ENCODE data around the gene DES. TPM values are rescaled to one million over a fixed set of nuclear protein-coding genes. Genes with fewer than 3 reads are reported as not detected.
A peak's percentile ranks its signal among the peaks of the same experiment; 100 is the strongest.

DES gene
- total RNA-seq, 4 donors from 2014 or later, result 19,008 to 28,635 (median 23,575) TPM

DNA sequence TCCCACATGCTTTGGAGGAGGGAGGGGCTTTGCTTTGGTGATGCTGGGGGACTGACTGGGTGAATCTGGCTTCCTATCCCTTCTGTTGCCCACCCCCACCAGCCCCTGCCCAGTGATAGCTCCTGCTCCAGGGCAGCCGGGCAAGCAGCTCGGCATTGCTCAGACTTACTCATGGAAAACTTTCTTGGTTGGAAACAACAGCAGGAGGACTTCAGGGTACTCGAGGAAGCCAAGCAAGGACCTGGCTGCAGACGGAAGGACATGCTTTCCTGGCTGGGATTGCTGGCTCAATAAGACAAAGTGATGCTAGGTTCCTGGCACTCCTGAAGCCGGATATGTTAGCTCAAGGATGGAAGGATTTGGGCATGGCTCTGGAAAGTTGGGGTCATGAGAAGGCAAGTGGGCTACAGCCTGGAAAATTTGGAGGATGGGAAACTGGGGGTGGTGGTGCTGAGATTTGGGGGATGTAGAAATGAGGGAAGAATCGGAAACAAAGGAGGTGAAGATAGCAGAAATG, 19.6 kb downstream of the DES start:
- no peak for DNase-seq
- H3K9me3 ChIP-seq, result no peaks in the 10 kb centered on the region
- peak overlapping the region in 2 of 4 donors; percentile 62 to 78 for H3K4me3 ChIP-seq
- H3K4me1 ChIP-seq, result peaks cover 68 to 81% of the 10 kb centered on the region in 2 donors
- in situ Hi-C loops (cut with MboI; ENCODE audit: low sequenced_read_pairs in 4 of 4) (no loop called here), intact Hi-C loops (cut with DNase I; ENCODE audit: low total_unique reads) (loop anchor here (2.0 kb wide), 1 partner anchor 15 kb away; no protein-coding TSS in a partner anchor)
- no peak for ATAC-seq
- H3K27ac ChIP-seq, result peak overlapping the region; percentile 95 to 100 (median 98)
- no peaks in the 10 kb centered on the region for H3K27me3 ChIP-seq
- TF ChIP-seq, protein P1, sequence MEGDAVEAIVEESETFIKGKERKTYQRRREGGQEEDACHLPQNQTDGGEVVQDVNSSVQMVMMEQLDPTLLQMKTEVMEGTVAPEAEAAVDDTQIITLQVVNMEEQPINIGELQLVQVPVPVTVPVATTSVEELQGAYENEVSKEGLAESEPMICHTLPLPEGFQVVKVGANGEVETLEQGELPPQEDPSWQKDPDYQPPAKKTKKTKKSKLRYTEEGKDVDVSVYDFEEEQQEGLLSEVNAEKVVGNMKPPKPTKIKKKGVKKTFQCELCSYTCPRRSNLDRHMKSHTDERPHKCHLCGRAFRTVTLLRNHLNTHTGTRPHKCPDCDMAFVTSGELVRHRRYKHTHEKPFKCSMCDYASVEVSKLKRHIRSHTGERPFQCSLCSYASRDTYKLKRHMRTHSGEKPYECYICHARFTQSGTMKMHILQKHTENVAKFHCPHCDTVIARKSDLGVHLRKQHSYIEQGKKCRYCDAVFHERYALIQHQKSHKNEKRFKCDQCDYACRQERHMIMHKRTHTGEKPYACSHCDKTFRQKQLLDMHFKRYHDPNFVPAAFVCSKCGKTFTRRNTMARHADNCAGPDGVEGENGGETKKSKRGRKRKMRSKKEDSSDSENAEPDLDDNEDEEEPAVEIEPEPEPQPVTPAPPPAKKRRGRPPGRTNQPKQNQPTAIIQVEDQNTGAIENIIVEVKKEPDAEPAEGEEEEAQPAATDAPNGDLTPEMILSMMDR (IDR thresholded peaks at IDR 0.05 in 4 of 5, conservative IDR thresholded peaks at IDR 0.05 in 1 of 5), result no peak
- no peak for TF ChIP-seq POLR2A (IDR thresholded peaks at IDR 0.05)
- H3K36me3 ChIP-seq, result no peaks in the 10 kb centered on the region

DNA sequence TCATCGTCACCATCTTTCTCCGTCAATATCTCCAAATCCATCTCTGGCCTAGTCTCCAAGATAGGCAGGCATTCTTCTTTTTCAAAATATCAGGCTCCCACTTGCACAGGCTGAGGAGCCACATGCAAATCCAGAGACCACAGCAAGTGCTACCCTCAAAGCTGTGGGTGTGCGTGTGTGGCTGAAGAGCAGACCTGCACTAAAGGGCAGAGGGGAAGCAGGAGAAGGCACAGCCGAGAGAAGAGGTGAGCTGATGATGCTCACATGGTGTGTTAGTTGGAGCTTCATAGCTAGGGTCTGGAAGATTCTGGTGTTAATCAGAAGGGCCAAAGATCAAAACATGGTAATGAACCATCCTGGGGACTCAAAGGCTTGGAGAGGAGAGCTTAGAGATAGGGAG, 20.3 kb downstream of the DES start:
- in situ Hi-C loops (cut with MboI; ENCODE audit: low sequenced_read_pairs in 4 of 4), result no loop called here
- H3K27me3 ChIP-seq, result no peaks in the 10 kb centered on the region

DNA sequence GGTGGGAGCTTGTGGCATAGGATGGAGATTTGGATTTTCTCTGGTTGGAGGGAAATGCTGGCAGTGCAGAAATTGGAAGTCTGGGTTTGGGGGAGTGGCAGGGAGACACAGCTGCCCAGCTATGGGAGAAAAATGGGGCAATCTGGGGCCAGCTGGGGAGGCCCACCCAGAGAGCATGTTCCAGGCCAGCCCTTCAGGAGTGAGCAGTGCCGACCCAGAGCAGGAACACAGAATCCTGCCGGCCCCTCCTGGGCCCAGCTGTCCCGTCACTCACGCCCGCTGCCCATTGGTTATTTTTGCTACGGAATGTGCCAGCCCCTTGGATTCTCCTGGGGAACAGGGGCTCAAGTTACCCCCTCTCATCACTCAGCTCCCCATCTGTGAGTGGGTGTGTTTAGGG, 21.3 kb downstream of the DES start:
- DNase-seq (peak in 1 of 2 donors; percentile 59), ATAC-seq (peak in 1 of 2 donors; percentile 1)
- Histone ChIP-seq H3K9me3 (no peaks in the 10 kb centered on the region), H3K36me3 (no peaks in the 10 kb centered on the region), H3K27me3 (no peaks in the 10 kb centered on the region), H3K27ac (peak overlapping the region; percentile 95 to 100 (median 98)), H3K4me3 (no peak overlapping the region), H3K4me1 (peaks cover 60 to 72% of the 10 kb centered on the region in 2 donors)
- in situ Hi-C loops (cut with MboI; ENCODE audit: low sequenced_read_pairs in 4 of 4), result no loop called here
- no peak for TF ChIP-seq POLR2A (IDR thresholded peaks at IDR 0.05)
- TF ChIP-seq, protein P1 (IDR thresholded peaks at IDR 0.05 in 4 of 5, conservative IDR thresholded peaks at IDR 0.05 in 1 of 5), result no peak
- intact Hi-C loops (cut with DNase I; ENCODE audit: low total_unique reads), result loop anchor here (2.0 kb wide), 1 partner anchor 13 kb away; no protein-coding TSS in a partner anchor

More for the DNA sequence above, 20.3 kb downstream of the DES start:
- DNase-seq (no peak), ATAC-seq (no peak)
- Histone ChIP-seq H3K4me1 (peaks cover 71 to 80% of the 10 kb centered on the region in 2 donors), H3K27ac (peak overlapping the region; percentile 95 to 100 (median 98)), H3K4me3 (no peak overlapping the region), H3K36me3 (no peaks in the 10 kb centered on the region), H3K9me3 (no peaks in the 10 kb centered on the region)
- TF ChIP-seq POLR2A (IDR thresholded peaks at IDR 0.05), result no peak
- TF ChIP-seq, protein P1 (IDR thresholded peaks at IDR 0.05 in 4 of 5, conservative IDR thresholded peaks at IDR 0.05 in 1 of 5), result no peak
- intact Hi-C loops (cut with DNase I; ENCODE audit: low total_unique reads), result loop anchor here (2.0 kb wide), 1 partner anchor 14 kb away; no protein-coding TSS in a partner anchor

DNA sequence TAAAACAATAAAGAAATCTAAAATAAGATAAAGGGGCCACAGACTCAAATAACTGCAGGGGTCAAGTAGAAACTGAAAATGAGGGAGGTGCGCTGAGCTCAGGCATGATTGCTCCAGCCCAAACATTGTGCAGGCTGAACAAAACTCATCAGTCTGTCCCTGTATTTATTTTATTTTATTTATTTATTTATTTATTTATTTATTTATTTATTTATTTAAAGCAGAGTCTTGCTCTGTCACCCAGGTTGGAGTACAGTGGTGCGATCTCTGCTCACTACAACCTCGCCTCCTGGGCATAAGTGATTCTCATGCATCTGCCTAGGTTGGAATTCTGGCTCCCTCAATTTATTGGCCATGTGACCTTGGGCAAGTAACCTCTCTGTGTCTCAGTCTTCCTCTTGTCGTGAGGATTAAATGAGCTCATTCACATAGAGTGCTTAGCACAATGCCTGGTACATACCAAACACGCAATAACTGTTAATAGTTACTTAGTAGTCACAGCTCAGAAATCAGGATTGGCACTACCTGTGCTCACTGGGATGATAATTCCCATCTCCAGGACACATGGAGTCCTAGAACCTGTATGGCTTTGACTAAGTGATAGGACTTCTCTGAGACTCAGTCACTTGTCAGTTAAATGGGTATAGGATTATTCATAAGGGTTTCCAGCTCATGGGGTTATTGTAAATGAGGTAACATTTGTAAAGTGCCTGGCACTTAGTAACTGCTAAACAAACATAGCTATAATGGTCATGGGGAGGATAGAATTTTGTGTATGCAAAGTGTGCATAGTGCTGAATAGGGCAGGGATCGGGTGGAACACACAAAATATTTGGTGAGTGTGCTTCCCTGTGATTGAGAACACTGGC, 22.4 kb downstream of the DES start:
- Histone ChIP-seq H3K9me3 (no peaks in the 10 kb centered on the region), H3K27me3 (no peaks in the 10 kb centered on the region), H3K36me3 (no peaks in the 10 kb centered on the region), H3K4me1 (peaks cover 59 to 72% of the 10 kb centered on the region in 2 donors), H3K4me3 (peak overlapping the region in 2 of 4 donors; percentile 49 to 69), H3K27ac (peak overlapping the region; percentile 95 to 100 (median 98))
- no peak for TF ChIP-seq POLR2A (IDR thresholded peaks at IDR 0.05)
- TF ChIP-seq, protein P1 (IDR thresholded peaks at IDR 0.05 in 4 of 5, conservative IDR thresholded peaks at IDR 0.05 in 1 of 5), result no peak
- in situ Hi-C loops (cut with MboI; ENCODE audit: low sequenced_read_pairs in 4 of 4), result no loop called here
- intact Hi-C loops (cut with DNase I; ENCODE audit: low total_unique reads), result no loop called here
- DNase-seq (no peak), ATAC-seq (peak; percentile 21 to 33)

Measured in gastrocnemius medialis (tissue), 4 donors.